GM21526 (cell line): ENCODE data around the gene RNU6-1.

ENCODE experiments used
- ATAC-seq: cut with Tn5 transposase; IDR thresholded peaks from one replicate; pipeline ENCODE4 v1.9.1; 2021; ENCODE audit warnings: moderate library complexity; ENCODE audit not compliant: unreplicated experiment, low FRiP score

RNU6-1 gene

DNA sequence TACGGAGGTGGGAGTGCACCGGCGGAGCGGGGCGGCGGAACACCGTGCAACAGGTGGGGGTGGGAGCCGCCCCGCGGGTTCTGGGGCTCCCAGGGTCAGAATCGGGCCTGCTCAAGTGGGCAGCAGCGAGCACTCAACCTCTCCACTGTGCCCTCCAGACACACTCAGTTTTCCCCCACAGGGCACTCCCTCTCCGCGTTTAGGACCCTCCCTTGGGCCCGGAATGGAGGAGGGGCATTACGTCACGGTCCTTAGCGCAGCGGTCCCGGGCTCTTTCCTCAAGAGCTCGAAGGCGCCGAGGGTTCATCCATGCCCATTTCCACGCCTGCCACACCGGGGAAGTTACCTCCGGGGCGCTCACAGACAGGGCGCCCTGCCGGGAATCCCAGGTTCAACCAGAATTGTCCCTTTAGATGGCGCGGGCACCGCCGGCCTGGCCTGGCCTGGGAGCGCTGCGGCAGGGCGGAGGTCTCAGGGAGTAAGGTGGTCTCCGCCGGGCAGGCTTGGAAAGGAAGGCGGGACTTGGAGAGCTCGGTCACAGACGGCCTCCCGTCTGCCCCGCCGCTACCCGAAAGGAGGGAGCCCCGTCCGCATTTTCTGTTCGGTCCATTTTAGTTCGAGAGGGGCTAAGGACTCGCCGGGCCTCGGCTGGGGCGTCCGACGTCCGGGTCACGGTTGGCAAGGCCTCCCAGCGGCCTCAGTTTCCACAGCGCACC lies 5.1 kb downstream of the RNU6-1 start:
- ATAC-seq, result no peak

DNA sequence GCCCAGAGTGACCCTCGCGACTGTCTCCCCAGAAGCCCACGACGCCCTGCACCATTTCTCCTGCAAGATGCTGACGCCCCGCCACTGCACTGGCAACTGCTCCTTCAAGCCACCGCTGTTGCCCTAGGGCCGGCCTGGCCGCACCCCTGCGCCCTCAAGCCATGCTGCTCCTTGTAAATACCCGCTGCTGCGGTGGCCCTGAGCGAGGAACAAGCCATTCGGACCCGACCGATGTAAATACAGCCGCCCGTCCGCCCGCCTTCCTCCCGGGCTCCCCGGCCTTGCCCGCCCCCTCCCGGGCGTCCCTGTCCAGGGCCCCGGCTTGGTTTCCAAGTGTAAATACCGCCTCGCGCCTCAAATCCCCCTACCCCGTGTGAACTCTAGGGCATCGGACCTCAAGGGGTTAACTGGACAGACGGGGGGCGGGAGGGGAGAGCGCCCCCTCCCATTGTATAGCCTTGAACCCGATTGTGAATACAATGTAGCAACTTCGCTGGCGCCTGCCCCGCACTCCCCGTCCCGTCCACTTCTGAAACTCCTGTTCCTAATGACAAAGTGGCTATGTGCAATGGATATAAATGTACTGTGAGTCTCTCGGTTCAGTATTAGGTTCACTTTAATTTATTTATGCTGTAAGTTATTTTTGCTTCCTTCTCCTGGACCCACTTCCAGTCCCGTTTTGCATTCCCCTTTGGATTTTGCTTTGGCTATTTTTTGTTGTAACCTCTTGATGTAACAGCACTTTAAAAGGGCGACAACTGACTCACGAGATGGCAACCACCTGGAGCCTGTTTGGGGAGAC lies 5.9 kb downstream of the RNU6-1 start:
- no peak for ATAC-seq

DNA sequence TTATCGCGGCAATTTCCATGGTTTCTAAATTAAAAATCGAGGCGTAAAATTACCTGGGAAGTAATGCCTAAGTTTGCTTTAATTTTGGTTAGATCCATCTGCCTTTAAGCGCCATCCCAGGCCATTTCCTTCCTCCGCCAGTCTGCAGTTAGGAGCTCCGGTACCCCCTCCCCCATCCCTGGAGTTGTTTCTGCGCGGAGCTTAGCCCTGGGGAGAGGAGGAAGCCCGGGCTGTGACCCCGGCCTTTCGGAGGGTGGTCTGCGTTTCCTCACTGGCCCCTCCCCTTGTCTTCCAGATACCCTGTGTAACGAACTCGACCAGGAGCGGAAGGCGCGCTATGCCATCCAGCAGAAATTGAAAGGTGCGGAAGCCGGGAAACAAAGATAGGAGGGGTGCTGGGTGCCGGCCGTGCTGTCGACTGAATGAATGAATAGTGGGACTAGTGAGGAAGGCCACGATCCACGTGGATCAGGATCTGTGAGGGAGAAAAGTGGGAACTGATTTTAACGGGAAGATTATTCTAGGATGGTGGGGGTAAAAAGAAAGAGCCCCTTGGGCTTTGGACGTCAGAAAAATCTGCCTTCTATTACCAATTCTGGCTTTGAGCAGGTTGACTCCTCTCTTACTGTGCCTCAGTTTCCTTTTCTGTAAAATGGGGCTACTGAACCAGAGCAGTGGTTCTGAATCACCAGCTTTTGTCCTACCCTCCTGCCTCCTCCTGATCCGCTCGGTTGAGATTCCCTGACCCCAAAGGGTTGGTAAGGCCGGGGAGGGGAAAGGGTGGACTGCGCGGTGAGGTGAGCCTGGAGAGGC lies 6.7 kb downstream of the RNU6-1 start:
- no peak for ATAC-seq

DNA sequence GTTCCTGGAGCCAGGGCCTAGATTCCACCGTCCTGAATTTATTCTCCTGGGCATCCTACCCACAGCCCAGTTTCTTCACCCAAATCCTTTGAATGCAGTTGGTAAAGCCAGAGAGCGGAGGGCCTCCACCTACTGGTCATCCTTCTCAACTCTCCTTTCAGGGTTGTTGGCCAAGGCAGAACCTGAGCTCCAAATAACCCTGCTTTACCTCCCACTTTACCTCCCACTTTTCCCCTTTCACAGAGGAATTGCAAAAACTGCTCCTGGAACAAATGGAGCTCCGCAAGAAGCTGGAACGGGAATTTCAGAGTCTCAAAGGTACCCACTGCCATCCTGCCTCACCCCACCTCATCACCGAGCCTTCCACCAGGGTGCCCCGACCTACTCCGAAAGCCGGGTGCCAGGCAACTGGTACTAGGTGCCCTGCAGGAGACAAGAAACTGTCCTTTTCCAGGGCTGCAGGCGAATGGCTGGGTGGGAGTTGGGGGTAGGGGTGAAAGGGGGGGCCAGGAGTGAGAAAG lies 7.8 kb downstream of the RNU6-1 start:
- no peak for ATAC-seq

DNA sequence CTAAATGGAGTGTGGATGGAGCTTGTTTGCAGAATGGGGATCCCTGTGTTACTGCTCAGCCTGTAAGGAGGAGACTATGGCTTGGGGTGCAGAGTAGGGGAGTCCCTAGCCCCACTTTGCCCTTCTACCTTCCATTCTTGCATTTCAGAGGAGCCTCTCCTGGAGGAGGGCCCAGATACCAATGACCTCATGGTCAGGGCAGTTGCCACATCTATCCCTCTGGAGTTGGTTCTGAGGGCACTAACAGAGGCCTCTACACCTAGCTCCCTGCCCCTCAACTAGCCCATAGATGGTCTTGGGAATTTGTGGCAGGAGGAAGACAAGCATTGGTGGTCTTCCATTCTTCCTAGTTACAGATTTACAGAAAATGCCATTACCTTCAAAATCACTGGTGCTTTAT lies 8.5 kb downstream of the RNU6-1 start:
- no peak for ATAC-seq

DNA sequence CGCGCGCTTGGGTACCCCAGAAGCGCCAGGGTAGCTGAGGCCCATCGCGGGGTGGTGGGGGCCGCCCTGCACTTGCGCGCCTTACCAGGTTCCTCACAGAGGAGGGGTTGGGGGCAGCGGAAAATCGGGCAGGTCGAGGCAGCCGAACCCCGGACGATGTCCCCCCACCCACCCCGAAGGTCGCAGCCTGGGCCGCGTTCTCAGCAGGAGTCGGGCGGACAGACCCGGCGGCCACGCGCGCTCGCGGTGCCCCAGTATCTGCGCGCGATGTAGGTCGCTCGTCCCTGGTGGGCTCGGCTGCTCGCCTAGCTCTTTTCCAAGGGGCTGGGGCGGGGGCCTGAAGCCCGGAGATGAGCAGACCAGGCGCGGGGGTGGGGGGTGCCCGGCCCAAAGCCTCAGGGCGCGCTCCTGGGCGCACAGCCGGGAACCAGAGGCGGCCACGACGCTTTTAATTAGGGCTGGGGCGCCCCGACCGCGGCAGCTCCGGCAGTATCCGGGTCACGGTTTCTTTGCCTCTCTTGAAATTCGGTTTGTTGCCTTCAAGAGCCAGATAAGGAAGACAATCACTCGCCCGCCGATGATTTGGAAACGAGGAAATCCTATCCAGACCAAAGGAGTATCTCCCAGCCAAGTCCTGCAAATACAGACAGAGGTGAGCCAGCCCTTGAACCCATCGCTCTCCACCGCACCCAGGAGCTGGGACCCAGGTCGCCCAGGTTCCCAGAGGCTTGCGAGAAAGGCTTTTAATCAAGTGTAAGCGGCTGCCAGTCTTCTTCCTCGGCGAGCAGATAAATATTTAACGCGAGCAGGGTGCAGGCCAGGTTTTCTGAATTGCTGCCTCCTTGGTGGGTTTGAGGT lies 10.0 kb downstream of the RNU6-1 start:
- ATAC-seq, result no peak

DNA sequence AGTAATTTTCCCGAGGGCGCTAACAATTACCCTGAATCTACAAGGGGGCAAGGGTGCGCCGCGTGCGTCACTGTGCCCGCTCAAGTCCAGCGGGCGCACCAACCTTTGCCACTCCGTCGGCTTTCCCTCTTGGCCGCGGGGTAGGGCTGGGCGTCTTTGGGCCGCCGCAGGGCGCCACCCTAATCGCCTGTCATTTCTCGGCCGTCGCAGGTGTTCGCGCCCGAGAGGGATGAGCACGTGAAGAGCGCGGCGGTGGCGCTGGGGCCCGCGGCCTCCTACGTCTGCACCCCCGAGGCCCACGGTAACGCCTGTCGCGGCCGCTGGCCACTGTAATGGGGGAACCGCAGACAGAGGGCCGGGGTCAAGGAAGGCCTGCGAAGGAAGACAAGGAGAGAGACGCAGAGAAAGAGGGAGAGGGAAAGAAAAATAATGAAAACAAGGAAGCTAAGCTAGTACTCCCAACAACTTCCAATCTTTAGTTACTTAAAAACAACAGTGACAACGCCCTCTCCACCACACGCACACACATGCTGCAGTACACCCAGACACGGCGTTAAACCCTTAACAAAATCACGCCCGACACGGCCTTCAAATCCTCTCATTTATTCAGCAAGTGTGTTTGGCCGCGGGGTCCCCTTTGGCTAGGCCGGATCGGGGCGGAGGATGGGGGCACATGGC lies 10.7 kb downstream of the RNU6-1 start:
- ATAC-seq, result no peak

DNA sequence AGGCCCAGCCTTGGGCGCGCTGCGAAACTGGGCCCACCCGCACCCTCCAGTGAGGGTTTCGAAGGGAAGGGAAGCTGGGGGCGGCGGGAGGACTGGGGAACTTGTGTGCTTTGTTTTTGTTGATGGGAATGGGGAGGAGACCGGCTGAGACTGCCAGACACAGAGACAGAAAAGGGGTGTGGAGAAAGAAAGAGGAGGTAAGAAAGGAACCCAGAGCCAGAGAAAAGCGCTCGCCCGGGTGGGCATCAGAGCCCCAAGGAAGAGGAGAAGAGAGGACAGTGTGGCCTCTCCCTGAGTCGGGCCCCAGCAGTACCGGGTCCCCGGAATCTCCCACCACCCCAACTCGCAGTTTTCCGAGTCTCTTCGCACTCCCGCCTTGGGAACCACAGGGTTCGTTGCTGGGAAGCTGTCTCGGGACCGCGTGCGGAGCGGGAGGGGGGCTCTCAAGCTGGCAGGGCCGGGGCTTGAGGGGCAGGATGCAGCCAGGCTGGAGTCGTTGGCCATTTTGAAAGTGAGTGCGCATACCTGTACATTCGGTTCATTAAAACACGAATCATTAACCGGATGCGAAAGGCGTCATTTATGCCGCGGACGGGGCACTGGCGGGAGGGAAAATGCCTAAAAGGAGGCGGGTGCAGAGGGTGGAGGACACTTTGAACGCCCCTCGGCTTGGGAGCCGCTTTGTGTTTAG lies 11.4 kb downstream of the RNU6-1 start:
- no peak for ATAC-seq

DNA sequence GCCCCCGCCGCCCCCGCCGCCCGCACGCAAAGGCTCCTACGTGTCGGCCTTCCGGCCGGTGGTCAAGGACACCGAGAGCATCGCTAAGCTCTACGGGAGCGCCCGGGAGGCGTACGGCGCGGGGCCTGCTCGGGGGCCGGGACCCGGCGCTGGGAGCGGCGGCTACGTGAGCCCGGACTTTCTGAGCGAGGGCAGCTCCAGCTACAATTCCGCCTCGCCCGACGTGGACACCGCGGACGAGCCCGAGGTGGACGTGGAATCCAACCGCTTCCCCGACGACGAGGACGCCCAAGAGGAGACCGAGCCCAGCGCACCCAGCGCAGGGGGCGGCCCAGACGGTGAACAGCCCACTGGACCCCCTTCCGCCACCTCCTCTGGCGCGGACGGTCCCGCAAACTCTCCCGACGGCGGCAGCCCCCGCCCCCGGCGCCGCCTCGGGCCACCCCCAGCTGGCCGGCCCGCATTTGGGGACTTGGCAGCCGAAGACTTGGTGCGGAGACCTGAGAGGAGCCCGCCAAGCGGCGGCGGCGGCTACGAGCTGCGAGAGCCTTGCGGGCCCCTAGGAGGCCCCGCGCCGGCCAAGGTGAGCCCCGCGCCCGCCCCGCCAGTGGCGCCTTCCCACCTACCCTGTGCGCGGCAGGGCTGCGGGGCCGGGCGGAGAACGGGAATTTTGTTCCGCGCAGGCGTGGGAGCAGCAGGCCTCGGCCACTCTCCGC lies 12.1 kb downstream of the RNU6-1 start:
- ATAC-seq, result no peak

DNA sequence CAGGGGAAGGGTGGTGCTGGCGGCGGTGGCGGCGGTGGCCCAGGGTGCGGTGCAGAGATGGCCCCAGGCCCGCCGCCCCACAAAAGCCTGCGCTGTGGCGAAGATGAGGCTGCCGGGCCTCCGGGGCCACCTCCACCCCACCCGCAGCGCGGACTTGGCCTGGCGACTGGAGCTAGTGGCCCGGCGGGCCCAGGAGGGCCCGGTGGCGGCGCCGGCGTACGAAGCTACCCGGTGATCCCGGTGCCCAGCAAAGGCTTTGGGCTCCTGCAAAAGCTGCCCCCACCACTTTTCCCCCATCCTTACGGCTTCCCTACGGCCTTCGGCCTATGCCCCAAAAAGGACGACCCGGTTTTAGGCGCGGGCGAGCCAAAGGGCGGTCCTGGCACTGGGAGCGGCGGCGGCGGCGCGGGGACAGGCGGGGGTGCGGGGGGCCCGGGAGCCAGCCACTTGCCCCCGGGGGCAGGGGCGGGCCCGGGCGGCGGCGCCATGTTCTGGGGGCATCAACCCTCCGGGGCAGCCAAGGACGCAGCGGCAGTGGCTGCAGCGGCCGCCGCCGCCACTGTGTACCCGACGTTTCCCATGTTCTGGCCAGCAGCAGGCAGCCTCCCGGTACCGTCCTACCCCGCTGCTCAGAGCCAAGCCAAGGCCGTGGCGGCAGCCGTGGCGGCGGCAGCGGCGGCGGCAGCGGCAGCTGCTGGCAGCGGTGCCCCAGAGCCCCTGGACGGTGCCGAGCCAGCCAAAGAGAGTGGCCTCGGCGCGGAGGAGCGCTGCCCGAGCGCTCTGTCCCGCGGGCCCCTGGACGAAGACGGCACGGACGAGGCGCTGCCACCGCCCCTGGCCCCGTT lies 12.9 kb downstream of the RNU6-1 start:
- no peak for ATAC-seq

DNA sequence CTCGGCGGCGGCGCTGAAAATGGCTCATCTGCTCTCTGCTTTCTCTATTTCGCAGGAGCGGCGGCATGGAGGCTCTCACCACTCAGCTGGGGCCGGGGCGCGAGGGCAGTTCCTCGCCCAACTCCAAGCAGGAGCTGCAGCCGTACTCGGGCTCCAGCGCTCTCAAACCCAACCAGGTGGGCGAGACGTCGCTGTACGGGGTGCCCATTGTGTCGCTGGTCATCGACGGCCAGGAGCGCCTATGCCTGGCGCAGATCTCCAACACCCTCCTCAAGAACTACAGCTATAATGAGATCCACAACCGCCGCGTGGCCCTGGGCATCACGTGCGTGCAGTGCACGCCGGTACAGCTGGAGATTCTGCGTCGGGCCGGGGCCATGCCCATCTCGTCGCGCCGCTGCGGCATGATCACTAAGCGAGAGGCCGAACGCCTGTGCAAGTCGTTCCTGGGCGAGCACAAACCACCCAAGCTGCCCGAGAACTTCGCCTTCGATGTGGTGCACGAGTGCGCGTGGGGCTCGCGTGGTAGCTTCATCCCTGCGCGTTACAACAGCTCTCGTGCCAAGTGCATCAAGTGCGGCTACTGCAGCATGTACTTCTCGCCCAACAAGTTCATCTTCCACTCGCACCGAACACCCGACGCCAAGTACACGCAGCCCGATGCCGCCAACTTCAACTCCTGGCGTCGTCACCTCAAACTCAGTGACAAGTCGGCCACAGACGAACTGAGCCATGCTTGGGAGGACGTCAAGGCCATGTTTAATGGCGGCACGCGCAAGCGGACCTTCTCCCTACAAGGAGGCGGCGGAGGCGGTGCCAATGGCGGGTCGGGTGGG lies 13.7 kb downstream of the RNU6-1 start:
- no peak for ATAC-seq

DNA sequence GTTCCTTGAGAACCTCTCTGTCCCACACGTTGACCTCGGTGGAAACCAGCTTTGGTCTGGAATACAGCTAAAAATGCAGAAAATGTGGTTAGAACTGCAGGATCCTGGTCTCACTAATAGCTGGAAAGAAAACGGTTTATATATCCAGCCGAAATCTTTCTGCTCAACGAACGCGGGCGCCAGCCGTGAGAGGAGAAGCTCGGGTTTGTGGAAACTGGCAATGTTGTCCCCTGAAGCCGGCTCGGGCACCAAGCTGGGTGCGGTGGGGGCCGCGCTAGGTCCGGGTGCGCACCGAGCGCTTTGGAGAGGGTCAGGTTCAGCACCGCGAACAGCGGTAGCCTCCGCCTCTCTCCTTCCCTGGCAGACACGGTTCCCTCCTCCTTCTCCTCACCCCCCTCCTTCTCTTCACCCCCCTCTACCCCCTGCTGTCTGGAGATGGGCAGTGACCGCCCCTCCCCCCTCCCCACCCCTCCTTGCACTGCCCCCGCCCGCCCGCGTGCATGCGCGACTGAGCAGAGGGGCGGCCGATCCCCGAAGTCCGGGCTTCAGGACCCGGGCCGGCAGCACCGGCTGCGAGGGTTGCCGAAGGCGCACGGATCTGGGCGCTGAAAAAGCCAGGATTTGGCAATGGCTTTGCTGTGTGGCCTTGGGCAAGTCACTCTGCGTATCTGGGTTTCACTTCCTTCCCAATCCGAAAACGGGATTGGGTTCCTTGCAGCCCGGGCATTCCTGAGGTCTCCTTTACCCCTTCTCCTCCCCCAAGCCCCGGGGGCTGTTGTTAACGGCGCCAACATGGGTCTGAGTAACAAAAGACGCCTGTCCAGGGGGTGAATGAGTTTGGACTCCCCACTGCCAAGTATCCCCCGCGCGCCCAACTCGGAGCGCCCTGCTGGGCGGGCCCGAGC lies 14.6 kb downstream of the RNU6-1 start, which contains the start of gene SKOR1:
Gene SKOR1 (plus strand): TSS at position 534 of the 905 bp plus-strand sequence. CDS start 94 bp downstream, at position 628.
- ATAC-seq, result no peak

DNA sequence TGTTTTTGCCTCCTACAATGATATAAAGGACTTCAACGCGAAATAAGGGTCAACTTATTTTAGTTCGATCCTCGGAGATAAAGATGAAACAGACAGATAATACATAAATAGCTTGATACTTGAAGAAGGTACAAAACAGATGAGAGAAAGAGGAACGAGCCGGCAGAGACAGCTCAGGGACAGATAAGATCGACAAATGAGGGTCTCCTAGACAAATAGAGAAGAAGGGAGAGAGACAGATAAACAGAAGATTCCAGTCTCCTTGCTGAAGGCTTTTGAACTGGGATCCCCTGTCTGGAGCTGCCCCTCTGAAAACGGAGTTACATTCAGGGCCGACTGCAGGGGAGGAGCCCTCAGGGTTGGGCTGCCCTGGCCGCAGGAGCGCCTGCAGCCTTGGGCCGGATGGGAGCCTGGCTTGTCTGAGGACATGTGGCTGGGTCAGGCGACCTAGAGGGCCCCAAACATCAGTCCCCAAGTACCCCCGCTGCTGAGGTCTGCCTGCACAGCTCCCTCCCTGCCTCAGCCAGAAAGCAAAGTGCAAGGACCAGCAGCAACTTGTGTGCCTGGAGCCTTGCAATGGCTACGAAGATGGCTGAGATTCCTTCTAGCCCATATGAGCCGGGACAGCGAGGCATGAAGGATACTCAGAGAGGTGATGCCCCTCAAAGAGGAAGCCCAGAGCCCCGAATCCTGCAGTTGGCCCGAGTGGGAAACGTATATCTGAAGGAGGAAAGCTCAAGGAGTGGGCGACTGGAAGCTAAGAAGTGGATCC lies 15.5 kb downstream of the RNU6-1 start:
- ATAC-seq, result no peak

DNA sequence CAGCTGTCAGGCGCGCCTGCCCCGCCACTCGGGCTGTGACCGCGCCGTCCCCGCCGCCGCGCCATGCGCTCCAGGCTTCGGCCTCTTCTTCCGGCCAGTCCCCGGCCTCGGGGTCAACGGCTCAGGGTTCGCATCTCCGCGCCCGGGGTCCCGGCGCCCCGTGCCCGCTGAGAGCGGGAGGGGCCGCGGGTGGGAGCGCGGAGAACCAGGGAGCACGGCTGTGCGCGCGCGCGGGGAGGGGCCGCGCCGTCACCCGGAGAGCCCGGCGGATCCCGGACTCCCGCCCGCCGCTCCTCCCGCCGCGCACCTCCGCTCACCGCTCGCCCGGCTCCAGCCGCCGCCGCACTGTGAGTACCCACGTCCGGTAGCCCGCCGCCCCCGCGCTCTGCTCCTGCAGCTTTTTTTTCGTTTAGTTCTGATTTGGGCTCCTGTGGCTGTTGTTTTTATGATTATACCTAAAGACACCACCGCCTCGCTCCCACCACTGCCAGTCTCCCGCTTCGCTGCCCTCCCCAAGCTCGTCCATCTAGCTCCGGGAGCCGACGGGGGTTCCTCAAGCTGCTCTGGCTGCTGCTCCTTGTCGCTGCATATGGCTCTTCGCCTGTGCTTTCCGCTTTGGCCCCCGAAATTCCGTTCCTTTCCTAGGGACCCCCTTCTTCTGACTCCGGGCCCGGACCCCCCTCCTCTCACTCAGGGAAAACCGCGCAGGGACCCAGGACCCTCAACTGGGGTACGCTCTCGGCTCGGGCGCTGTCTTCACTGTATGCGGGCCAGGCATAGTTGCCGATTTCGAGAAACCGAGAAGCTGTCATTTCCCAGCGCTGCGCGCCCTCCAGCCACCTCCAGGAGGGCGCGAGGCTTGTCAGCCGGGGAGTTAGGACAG lies 16.3 kb downstream of the RNU6-1 start:
- ATAC-seq, result no peak
